WTC11 (cell line): Measurements from ENCODE around the gene CDC42EP4. TPM values are rescaled to one million over a fixed set of nuclear protein-coding genes. Genes with fewer than 3 reads are reported as not detected.

Experiments used
- ATAC-seq: fragments of 200-7000 bp; cut with Tn5 transposase; 2 replicates; pipeline ENCODE4 v1.10.0; 2021; ENCODE audit warnings: mild to moderate bottlenecking, moderate library complexity
- CTCF ChIA-PET: fragments of 300-600 bp; sonication (Branson Sonifier 250); formaldehyde crosslinking; loops from one replicate; lab custom pipeline; 2021; ENCODE audit warnings: antibody characterized with exemption; lab: Charles Lee
- POLR2A ChIA-PET: fragments of 350-600 bp; sonication (Branson Sonifier 250); formaldehyde crosslinking; loops from one replicate; lab custom pipeline; 2021; ENCODE audit warnings: antibody characterized with exemption; lab: Charles Lee
- DNase-seq: peaks from one replicate; pipeline ENCODE4 v3.0.0; 2021; ENCODE audit warnings: low spot score
- H3K27ac Mint-ChIP-seq: 2 replicates; pipeline ENCODE4 v1.8.0; 2021; ENCODE audit warnings: mixed read lengths
- H3K27me3 Mint-ChIP-seq: 2 replicates; pipeline ENCODE4 v1.8.0; 2021; ENCODE audit warnings: low read depth, mild to moderate bottlenecking, moderate library complexity, mixed read lengths
- H3K36me3 Mint-ChIP-seq: 2 replicates; pipeline ENCODE4 v1.8.0; 2021; ENCODE audit warnings: mixed read lengths
- H3K4me1 Mint-ChIP-seq: 2 replicates; pipeline ENCODE4 v1.8.0; 2022; ENCODE audit warnings: mixed read lengths
- H3K4me3 Mint-ChIP-seq: 2 replicates; pipeline ENCODE4 v1.8.0; 2021; ENCODE audit warnings: mild to moderate bottlenecking, moderate library complexity, mixed read lengths
- H3K9me3 Mint-ChIP-seq: 2 replicates; pipeline ENCODE4 v1.8.0; 2021; ENCODE audit warnings: mixed read lengths
- ARID4B ChIP-seq: sonication (generic); formaldehyde crosslinking; IDR thresholded peaks from 2 replicates; pipeline ENCODE4 v1.8.0; 2023; ENCODE audit warnings: missing genetic modification reagents, mild to moderate bottlenecking, borderline replicate concordance
- ATF6 ChIP-seq: sonication (generic); formaldehyde crosslinking; IDR thresholded peaks from 2 replicates; pipeline ENCODE4 v1.8.1; 2023; ENCODE audit warnings: mild to moderate bottlenecking, missing genetic modification reagents
- CTCF ChIP-seq: fragments of 200-600 bp; IDR thresholded peaks from 2 replicates; pipeline ENCODE4 v1.8.0; 2022; ENCODE audit warnings: antibody characterized with exemption
- IRF1 ChIP-seq: sonication (generic); formaldehyde crosslinking; IDR thresholded peaks from 2 replicates; pipeline ENCODE4 v1.8.0; 2023; ENCODE audit warnings: missing genetic modification reagents
- IRF2 ChIP-seq: sonication (generic); formaldehyde crosslinking; IDR thresholded peaks from 2 replicates; pipeline ENCODE4 v1.8.0; 2022; ENCODE audit warnings: low read depth, missing genetic modification reagents, borderline replicate concordance
- MAX ChIP-seq: sonication (generic); formaldehyde crosslinking; IDR thresholded peaks from 2 replicates; pipeline ENCODE4 v1.8.0; 2022; ENCODE audit warnings: mild to moderate bottlenecking, missing genetic modification reagents
- MLX ChIP-seq: sonication (generic); formaldehyde crosslinking; IDR thresholded peaks from 2 replicates; pipeline ENCODE4 v1.8.1; 2023; ENCODE audit warnings: mild to moderate bottlenecking, missing genetic modification reagents, moderate library complexity
- NFYB ChIP-seq: sonication (generic); formaldehyde crosslinking; conservative IDR thresholded peaks from 2 replicates; pipeline ENCODE4 v1.8.0; 2022; ENCODE audit warnings: low read depth, missing genetic modification reagents
- NR2C2 ChIP-seq: sonication (generic); formaldehyde crosslinking; IDR thresholded peaks from 2 replicates; pipeline ENCODE4 v1.8.0; 2022; ENCODE audit warnings: mild to moderate bottlenecking, missing genetic modification reagents
- PRDM15 ChIP-seq: sonication (generic); formaldehyde crosslinking; IDR thresholded peaks from 2 replicates; pipeline ENCODE4 v1.8.0; 2022; ENCODE audit warnings: missing genetic modification reagents
- RELA ChIP-seq: sonication (generic); formaldehyde crosslinking; IDR thresholded peaks from 2 replicates; pipeline ENCODE4 v1.8.1; 2022; ENCODE audit warnings: missing genetic modification reagents, mild to moderate bottlenecking, borderline replicate concordance
- USF1 ChIP-seq: sonication (generic); formaldehyde crosslinking; IDR thresholded peaks from 2 replicates; pipeline ENCODE4 v1.8.0; 2022; ENCODE audit warnings: mild to moderate bottlenecking, missing genetic modification reagents
- ZMAT4 ChIP-seq: fragments of 250-450 bp; sonication (Bioruptor Pico); IDR thresholded peaks from 2 replicates; pipeline ENCODE4 v1.9.0; 2021; ENCODE audit warnings: mild to moderate bottlenecking
- ZNF138 ChIP-seq: sonication (generic); formaldehyde crosslinking; conservative IDR thresholded peaks from 2 replicates; pipeline ENCODE4 v1.8.1; 2022; ENCODE audit warnings: mild to moderate bottlenecking, moderate library complexity, missing genetic modification reagents
- ZNF263 ChIP-seq: sonication (generic); formaldehyde crosslinking; IDR thresholded peaks from 2 replicates; pipeline ENCODE4 v1.8.1; 2022; ENCODE audit warnings: low read depth, mild to moderate bottlenecking, moderate library complexity, missing genetic modification reagents
- ZNF317 ChIP-seq: sonication (generic); formaldehyde crosslinking; IDR thresholded peaks from 2 replicates; pipeline ENCODE4 v1.8.1; 2023; ENCODE audit warnings: low read depth, mild to moderate bottlenecking, moderate library complexity, missing genetic modification reagents, borderline replicate concordance
- ZNF671 ChIP-seq: fragments of 250-450 bp; sonication (Bioruptor Pico); IDR thresholded peaks from 2 replicates; pipeline ENCODE4 v1.8.0; 2021; ENCODE audit warnings: mild to moderate bottlenecking
- ZSCAN18 ChIP-seq: fragments of 250-450 bp; sonication (Bioruptor Pico); IDR thresholded peaks from 2 replicates; pipeline ENCODE4 v2.1.2; 2022; ENCODE audit warnings: mild to moderate bottlenecking, moderate library complexity
- total RNA-seq: library from RNA; stranded (reverse); gene quantifications from 3 replicates; pipeline ENCODE4 v1.2.3, GENCODE V29; 2021

The CDC42EP4 gene
- total RNA-seq, 1 experiment from 2014 or later: 18.8 TPM

GRCh38 chr17:73351764-73352163 is 40.0 kb upstream of the CDC42EP4 start:
- Mint-ChIP-seq H3K27ac (no peak overlapping the region), H3K36me3 (no peaks in the 10 kb centered on the region), H3K4me1 (peaks cover 18% of the 10 kb centered on the region), H3K9me3 (no peaks in the 10 kb centered on the region), H3K4me3 (no peak overlapping the region), H3K27me3 (no peaks in the 10 kb centered on the region)
- DNase-seq (no peak), ATAC-seq (no peak)
- CTCF ChIA-PET: no interaction called here
- POLR2A ChIA-PET: no interaction called here
- TF ChIP-seq ZNF263 (CRISPR knock-in tag) (no peak), RELA (CRISPR knock-in tag) (no peak), ZSCAN18 (CRISPR knock-in tag) (no peak), NR2C2 (no peak), IRF2 (CRISPR knock-in tag) (no peak), ATF6 (CRISPR knock-in tag) (no peak), MLX (CRISPR knock-in tag) (no peak), USF1 (CRISPR knock-in tag) (no peak), MAX (CRISPR knock-in tag) (no peak), ZNF671 (no peak)

- Mint-ChIP-seq H3K27ac (no peak overlapping the region), H3K4me3 (no peak overlapping the region), H3K36me3 (no peaks in the 10 kb centered on the region), H3K27me3 (no peaks in the 10 kb centered on the region), H3K4me1 (peaks cover 22% of the 10 kb centered on the region), H3K9me3 (no peaks in the 10 kb centered on the region)
- ChIA-PET POLR2A (interaction anchor here (0.6 kb wide), 1 partner anchor 10 kb away, joined by 4 read pairs; no protein-coding TSS in a partner anchor), CTCF (no interaction called here)
- no peak for DNase-seq
- ATAC-seq: no peak
- TF ChIP-seq ZNF138 (CRISPR knock-in tag): no peak
- TF ChIP-seq ZNF317 (CRISPR knock-in tag): no peak
- TF ChIP-seq ZMAT4: no peak
- no peak for TF ChIP-seq IRF1
- no peak for TF ChIP-seq CTCF
- TF ChIP-seq RELA (CRISPR knock-in tag): no peak
- no peak for TF ChIP-seq PRDM15 (CRISPR knock-in tag)
- TF ChIP-seq NFYB: no peak
- TF ChIP-seq ARID4B (CRISPR knock-in tag): no peak
These were observed 39.1 kb upstream of the CDC42EP4 start for GRCh38 chr17:73350864-73351263.
